ENCODE results near the gene ANXA3.
A peak's percentile ranks its signal among the peaks of the same experiment; 100 is the strongest.
"Not testable (repeated sequence)": the region's sequence is repeated elsewhere in the genome, so short reads cannot be mapped to it uniquely, and the experiment has no call there.

ANXA3 gene, protein sequence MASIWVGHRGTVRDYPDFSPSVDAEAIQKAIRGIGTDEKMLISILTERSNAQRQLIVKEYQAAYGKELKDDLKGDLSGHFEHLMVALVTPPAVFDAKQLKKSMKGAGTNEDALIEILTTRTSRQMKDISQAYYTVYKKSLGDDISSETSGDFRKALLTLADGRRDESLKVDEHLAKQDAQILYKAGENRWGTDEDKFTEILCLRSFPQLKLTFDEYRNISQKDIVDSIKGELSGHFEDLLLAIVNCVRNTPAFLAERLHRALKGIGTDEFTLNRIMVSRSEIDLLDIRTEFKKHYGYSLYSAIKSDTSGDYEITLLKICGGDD

DNA sequence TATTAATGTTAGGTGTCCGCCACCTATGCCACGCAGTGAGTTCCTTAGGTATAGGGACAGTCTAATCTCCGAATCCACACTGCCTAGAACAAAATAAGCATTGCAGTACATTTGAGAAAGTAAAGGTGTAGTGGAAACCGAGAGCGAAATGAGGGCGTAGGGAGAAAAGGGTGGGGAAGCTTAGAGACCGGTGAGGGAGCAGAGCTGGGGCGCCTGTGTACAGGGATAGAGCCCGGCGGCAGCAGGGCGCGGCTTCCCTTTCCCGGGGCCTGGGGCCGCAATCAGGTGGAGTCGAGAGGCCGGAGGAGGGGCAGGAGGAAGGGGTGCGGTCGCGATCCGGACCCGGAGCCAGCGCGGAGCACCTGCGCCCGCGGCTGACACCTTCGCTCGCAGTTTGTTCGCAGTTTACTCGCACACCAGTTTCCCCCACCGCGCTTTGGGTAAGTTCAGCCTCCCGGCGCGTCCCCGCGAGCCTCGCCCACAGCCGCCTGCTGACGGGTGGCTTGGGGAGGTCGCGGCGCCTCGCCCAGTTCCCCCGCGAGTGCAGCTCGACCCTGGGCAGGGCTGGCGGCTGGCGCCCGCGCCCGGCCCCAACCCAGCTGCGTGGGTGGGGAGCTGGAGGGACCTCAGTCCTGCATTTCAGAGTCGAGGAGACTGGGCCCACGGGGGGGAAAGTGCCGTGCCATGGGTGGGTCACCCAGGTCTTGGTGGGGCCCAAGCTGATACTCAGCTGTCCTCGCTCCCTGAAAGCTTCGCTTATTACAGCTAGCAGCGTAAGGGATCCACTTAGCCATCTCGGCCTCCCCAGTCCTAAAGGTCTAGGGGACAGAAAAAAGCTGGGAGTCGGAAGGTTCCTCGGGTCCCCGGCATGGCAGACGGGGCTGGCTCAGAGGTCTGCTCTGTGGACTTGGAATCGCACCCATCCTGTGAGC is at the start of gene ANXA3:
TSS of gene ANXA3 (plus strand) at position 351 of the 932 bp plus-strand sequence. CDS start 2,704 bp downstream, outside the sequence.
- DNase-seq: peak in 1 of 2 experiments; percentile 37

DNA sequence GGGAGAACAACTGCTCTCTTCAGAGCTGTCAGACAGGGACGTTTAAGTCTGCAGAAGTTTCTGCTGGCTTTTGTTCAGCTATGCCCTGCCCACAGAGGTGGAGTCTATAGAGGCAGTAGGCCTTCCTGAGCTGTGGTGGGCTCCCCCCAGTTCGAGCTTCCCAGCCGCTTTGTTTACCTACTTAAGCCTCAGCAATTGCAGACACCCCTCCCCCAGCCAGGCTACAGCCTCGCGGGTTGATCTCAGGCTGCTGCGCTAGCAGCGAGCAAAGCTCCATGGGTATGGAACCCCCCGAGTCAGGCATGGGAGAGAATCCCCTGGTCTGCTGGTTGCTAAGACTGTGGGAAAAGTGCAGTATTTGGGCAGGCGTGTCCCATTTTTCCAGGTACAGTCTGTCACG is 45.3 kb upstream of the ANXA3 start:
- DNase-seq: not testable (repeated sequence)

DNA sequence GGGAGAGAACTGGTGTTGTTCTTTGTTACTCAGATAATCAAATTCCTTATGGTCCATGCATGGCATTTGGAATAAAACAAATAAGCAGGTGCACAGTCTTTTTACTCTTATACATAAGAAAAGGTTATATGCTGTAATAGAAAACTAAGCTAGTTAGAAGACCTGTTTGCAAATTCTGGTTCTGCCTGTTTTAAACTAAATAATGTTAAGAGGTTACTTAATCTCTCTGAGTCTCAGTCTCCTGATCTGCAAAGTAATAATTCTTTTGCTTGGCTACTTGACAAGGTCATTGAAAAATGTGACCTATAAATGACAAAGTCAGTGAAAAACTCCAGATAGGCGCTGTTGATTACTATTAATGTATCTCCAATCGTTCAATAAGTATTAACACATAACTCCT is 42.5 kb upstream of the ANXA3 start:
- no peak for DNase-seq

DNA sequence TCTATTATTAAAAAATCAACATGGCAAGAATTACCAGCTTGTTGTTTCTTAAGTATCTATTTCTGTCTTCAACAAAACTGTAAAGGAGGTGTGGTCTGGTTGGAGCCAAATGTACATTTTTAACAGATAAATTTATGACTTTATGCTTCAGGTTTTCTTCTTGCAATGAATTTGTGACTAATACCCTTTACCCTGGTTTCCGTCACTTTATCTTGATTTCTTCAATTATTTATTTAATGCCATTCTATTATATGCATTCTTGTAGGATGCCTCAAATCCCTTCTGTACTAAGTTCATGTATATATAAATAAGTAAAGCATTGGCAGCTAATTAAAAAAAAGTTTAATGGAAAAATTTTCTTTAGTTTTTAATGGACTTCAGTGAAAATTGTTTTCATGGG is 41.5 kb upstream of the ANXA3 start:
- DNase-seq: no peak

DNA sequence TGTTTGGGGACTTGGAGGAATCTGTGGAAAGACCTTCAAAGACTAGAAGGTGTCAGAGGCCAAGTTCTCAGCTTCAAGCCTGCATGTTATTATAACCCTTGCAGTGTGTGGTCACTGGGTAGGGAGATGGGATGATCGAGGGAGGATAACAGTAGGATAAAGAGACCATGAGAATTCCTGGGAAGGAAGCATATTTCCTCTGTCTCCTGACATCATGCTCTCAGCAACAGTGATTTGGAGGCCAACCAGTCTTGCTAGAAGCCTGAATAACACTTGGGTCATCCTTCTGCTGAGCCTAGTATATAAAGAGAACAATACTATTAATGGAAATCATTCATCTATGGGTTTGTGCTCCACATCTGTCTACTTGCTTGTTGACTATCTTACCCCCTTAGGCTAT is 40.9 kb upstream of the ANXA3 start:
- no peak for DNase-seq

DNA sequence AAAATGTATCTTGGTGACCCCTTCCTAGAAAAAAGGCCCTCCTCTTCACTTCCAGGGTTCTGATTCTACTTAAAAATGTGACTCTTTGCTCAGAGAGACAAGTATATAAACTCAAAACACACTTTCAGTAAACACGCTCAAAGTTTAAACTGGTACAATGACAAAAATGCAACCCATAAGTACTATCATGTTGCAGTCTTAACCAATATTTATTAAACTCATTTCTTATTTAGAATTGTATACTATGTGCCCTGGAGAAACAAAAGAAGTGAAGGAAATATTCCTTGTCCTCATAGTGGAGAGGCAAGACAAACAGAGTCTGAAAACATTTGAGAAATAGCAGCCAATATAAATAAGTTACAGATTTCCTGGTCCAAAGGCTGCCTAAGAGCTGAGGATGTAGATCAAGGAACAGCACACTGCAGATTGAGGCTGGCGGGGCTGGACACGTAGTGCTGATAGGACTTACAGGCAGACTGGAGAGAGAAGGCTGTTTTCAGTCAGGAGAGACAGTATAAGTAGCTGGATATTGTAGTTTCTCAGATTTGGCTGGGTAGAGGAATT is 39.1 kb upstream of the ANXA3 start:
- DNase-seq: no peak

DNA sequence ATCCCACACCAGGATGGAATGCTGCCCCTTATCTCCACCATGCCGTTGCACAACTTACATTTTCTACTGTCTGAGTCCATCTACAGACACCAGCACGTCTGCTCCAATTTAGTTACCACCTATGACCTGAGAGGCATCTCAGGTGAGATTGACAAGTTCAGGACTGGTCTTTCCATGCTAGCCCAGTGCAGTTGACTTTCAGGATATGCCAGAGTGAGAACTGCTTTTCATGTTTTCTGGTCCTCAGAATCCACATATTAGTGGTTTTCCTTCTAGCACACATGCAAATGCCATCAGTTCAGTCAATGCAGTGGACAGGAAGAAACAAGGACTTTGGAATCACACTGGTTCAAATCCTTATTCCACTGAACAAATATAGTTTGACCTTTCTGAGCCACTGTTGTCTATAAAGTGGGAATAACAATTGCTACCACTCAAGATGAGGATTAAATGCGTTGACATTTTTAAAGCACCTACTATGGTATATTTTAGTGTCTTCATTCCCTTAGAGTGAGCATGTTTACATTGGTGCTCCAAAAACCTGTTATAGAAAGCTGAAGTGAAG is 38.1 kb upstream of the ANXA3 start:
- DNase-seq: no peak

DNA sequence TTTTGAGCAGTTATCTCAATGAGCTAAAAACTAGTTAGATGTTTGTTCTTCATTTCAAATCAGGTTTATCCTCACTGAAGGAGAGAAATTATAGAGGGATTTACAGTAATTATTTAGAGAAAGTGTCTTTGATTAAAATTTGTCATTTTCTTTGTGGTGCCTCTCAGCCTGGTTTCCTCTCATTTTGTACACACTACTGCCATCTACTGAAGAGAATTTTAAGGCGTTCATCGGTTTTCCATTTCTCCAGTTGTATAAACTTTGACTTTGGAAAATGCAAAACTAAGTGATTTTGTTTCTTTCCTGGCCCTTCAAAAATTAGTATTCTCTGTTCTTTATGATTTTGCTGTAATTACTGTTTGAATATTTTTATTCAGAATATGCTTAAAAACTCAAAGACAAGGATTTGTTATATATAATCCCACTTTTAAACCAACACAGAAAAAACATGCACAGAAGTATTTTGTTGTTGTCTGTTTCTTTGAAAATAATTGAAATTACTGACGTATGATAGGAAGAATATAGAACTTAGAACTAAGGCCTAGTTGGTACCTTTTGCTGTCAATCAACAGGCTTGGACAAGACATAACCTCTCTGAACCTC is 34.4 kb upstream of the ANXA3 start:
- no peak for DNase-seq

DNA sequence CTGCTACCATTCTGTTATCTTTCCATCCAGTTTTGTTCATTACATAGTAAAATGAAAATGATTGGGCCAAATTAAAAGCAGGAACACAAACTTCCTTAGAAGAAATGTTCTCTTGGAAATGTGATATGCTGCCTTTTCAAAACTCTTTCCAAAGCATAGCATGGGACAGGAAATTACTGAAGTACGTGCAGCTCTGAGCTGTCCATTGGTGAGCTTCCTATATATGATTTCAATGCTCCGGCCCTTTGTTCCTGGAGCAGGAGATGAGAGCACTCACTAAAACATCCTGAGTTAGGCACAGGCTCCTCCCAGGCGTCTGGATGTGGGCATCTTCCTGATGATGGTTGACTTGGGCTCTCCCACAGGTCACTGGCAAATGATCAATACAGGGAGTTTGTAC is 33.0 kb upstream of the ANXA3 start:
- no peak for DNase-seq

DNA sequence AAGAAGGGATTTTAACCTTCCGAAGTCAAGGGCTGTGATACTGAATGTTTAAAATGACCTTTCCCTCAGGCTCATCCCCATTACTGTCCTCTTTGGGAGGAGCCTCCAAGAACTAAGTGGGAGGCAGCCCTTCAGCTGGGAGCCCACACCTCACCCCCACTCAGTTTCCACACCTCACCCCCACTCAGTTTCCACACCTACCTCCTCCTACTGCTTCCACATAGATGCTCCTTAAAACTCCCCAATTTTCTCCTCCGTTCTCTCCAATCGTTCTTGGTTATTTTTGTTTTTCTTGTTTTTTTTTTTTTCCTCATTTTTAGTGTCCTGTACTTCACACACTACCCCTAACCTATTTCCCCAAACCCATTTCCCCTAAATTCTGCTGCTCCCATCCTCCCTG is 31.6 kb upstream of the ANXA3 start:
- DNase-seq: no peak

DNA sequence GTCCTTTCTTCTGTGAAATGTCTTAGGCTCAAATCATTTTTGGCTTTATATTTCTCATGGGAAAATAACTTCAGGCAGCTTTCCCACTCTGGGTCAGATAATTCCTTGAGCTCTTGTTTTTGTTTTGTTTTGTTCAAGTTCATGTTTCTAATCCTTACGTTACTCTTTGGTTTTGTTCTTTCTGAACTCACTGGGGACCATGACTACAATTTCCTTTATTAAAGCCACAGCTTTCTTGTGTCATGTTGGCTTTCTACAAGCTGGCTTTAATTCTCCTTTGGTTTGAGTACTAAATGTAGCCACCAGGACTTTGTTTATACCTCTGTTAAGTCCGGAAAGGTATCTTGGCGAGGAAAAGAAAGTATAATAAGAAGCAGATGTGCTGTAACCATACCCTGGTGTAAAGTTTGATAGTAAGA is 30.8 kb upstream of the ANXA3 start:
- no peak for DNase-seq

DNA sequence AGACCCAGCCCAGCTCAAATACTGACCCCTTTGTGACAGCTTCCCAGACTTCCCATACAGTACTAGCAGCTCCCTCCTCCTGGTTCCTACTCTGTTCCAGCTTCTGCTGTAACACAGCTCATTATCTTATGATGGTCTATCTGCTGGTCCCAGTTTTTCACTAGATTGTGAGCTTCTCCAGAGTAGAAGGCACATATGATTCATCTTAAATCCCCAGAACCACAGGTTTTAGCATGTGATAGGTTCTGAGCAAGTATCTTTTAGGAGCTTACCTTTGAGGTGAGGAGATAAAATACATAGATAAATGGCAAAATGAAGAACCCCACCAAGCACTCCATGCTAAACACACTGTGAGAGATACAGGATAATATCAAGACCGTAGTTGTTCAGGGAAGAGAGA is 27.6 kb upstream of the ANXA3 start:
- DNase-seq: no peak

DNA sequence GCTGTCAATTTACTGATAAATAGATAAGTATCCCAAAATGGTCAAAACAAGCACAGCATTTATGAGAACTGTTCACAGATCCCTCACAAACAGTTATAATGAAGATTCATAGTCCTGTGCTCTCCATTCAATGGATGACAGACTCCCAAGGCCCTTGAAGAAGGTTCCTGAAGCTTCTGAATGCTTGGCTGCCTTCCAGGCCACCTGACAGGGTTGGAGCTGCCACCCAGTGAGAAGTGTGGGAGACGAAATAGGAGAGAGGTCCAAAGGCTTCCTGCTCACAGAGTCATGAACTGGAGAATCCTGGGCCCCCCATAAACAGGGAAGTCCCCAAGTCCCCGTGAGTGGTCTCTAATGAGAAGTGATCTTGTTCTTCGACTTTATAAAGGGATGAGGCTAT is 26.0 kb upstream of the ANXA3 start:
- no peak for DNase-seq

DNA sequence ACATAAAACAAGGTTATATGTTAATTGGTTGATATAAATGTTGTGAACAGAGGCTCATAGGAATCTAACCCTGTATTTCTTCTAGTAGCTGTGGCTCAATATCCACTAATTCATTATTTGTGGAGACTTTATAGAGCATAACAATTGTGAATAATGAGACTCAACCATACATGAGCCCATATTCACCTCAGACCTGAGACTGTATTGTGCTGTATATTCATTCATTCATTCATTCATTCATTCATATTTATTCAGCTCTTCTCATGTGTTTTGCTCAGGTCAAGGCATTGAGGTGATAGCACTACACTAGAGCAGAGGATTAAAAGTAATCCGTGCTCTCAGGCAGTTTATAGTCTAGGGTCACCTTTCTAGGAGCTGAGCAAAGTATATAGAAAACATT is 24.5 kb upstream of the ANXA3 start:
- no peak for DNase-seq

DNA sequence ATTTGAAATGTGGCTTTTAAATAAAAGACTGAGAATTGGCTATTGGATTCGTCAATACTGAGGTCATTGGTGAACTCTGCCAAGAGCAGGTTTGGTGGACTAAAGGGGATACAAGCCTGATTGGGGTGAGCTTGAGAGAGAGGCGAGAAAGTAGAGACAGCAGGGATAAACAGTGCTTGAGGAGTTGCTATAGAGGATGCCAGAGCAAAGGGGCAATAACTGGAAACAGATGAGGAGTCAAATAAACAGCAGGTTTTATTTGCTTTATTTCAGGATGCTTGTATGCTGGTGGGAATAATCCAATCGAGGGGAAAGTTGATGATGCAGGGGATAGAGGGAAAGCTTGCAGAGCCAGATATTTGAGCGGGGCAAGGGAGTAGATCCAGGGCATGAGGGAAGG is 24.0 kb upstream of the ANXA3 start:
- DNase-seq: no peak

DNA sequence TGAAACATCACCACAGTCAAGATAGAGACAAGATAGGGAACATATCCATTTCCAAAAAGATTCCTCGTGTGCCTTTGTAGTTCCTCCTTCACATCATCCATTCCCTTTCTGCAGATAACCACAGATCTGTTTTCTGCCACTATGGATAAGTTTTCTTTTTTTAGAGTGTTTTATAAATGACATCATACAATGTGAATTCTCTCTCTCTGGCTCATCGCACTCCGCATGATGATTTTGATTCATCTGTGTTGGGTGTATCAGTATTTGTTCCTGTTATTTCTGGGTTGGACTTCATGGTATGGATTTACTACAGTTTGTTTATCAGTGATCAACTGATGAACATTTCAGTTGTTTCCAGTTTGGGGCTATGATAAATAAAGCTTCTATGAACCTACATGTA is 23.2 kb upstream of the ANXA3 start:
- no peak for DNase-seq

DNA sequence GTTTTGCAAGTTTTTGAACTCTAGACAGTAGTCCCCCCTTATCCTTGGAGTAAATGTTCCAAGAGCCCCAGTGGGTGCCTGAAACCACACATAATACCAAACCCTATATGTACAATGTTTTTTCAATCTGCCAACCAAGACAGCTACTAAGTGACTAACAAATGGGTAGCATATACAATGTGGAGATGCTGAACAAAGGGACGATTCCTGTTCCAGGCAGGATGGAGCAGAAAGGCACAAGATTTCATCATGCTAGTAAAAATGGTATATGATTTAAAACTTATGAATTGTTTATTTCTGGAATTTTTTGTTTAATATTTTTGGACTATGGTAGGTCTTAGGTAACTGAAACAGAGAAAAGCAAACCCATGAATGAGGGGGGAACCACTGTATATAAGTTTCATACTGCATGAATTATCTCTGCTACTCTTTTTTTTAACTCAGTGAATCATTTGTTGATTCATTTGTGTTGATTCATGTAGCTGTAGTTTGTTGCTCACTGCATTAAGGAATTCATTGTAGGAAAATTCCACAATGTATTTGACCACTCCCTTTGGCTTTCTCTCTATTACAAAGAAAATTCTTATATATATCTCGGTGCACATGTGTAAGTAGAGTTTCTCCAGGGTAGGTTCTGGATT is 21.9 kb upstream of the ANXA3 start:
- no peak for DNase-seq

DNA sequence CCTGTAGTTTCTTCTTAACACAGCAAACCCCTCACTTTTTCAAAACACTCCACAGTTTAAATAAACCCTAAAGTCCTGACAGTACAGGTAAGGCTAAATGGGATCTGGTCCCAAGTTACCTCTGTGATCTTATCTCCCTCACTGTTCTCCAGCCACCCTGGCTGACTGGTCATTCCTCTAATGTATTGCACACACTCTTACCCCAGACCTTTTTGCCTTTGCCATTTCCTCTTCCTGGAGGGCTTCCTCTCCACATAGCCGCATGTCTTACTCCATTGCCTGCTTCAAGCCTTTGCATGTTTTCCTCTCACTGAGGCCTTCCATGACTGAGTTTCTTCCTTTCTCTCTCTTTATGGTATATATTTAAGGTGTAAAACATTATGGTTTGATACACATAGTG is 19.5 kb upstream of the ANXA3 start:
- no peak for DNase-seq

DNA sequence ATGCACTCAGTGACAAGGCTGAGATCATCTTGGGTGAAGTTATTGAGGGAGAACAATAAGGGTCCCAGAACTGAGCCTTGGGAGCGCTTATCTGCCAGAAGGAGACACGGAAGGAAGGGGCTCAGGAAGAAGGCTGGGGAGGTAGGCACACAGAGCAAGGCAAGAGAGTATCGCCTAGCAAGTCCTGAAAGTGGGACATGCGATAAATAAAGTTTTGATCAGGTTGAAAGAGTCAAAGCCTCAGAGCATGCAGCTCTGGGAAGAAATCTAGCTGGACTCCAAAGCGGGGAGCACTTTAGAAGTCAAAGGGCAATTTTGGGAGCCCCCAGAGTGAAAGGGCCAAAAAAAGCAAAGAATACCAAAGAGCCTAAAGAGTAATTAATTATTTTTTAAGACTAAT is 17.7 kb upstream of the ANXA3 start:
- DNase-seq: no peak

DNA sequence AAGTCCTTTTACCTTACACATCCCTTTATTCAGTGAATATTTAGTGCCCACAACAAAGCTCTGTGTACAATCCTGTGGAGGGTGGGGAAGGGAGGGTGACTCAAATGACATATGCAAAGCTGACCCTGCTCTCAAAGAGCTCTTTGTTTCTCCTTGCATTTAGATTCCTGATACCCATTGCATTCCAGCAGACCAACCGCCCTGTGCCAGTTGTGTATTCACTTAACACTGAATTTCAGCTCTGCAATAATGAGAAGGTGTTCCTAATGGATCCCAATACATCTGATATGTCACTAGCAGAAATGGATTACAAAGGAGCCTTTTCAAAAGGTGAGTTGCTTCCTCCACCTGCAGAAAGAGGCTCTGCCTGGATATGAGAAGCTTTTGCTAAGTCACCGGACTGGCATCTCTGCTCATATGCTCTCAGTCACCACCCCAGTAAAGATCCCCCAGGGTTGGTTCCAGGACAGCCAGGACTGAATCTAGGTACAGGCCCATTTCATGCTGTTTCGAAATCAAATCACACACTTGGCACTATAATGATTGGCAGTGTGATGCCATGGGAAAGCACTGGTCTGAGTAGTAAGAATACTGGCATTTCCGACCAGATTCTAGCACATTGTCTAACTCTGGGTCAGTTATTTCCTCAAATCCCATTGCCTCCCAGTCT is 17.1 kb upstream of the ANXA3 start:
- no peak for DNase-seq

DNA sequence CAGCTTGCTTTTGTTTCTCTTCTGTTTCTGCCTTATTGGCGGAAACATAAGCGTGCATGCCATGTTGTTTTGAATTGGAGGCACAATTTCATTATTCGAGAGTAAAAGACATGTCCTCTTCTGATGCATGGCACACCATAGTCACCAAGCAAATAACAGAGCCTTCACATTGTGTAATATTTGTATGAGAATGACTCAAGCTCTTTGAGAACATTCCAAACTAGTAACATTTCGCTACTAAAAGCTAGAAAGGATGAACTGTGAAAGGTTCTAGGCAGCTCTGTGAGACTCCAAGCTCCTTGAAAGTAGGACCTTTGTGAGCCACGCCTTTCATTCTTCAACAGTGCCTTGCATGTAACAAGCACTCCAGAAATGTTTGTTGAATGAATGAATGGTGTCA is 9.2 kb upstream of the ANXA3 start:
- DNase-seq: no peak
